IMR-90 (cell line): ENCODE measurements around the gene ETFRF1. TPM values are rescaled to one million over a fixed set of nuclear protein-coding genes. Genes with fewer than 3 reads are reported as not detected.

ENCODE experiments used
- ATAC-seq: fragments of 200-7000 bp; cut with Tn5 transposase; 2 replicates; pipeline ENCODE4 v1.9.1; 2020; ENCODE audit warnings: low read depth, mild to moderate bottlenecking, moderate library complexity
- BruUV-seq: library from RNA; stranded (reverse); fragments of 400-500 nt; replicated peaks from 2 replicates; lab custom pipeline; 2021; lab: Mats Ljungman, UMichigan
- CTCF ChIA-PET: fragments of 300-600 bp; formaldehyde crosslinking; extraction: SDS; loops from one replicate; lab custom pipeline; 2021; ENCODE audit warnings: antibody characterized with exemption; lab: Yijun Ruan, JAX
- POLR2A ChIA-PET: fragments of 300-600 bp; sonication (Branson Sonifier 250); formaldehyde crosslinking; loops from one replicate; lab custom pipeline; 2022; ENCODE audit warnings: antibody characterized with exemption; ENCODE audit not compliant: unreplicated experiment; lab: Charles Lee
- DNase-seq: peaks from one replicate; pipeline ENCODE4 v3.0.0; 2013
- H2AFZ ChIP-seq: replicated peaks from 2 replicates; pipeline ENCODE3; 2013; ENCODE audit warnings: low read length, mild to moderate bottlenecking; ENCODE audit not compliant: poor library complexity
- H2AK5ac ChIP-seq: 2 replicates; pipeline ENCODE4 v1.6.1; 2013; ENCODE audit warnings: low read depth, low read length, inconsistent platforms
- H2AK9ac ChIP-seq: replicated peaks from 2 replicates; pipeline ENCODE3; 2013; ENCODE audit warnings: mild to moderate bottlenecking, low read depth, low read length, moderate library complexity; ENCODE audit not compliant: poor library complexity
- H2BK120ac ChIP-seq: 2 replicates; pipeline ENCODE4 v1.6.1; 2013; ENCODE audit warnings: low read depth, low read length, inconsistent platforms
- H2BK15ac ChIP-seq: 3 replicates; pipeline ENCODE4 v1.6.1; 2013; ENCODE audit warnings: low read depth, low read length, inconsistent platforms
- H2BK20ac ChIP-seq: 2 replicates; pipeline ENCODE4 v1.6.1; 2013; ENCODE audit warnings: low read depth, mild to moderate bottlenecking, inconsistent platforms, low read length, moderate library complexity
- H2BK5ac ChIP-seq: 2 replicates; pipeline ENCODE4 v1.6.1; 2013; ENCODE audit warnings: mild to moderate bottlenecking, low read depth, low read length, inconsistent platforms; ENCODE audit not compliant: poor library complexity, severe bottlenecking
- H3K14ac ChIP-seq: replicated peaks from 2 replicates; pipeline ENCODE4 v1.6.1; 2013; ENCODE audit warnings: low read depth, low read length, inconsistent platforms
- H3K18ac ChIP-seq: 2 replicates; pipeline ENCODE4 v1.6.1; 2013; ENCODE audit warnings: low read depth, low read length, control low read depth
- H3K23ac ChIP-seq: 2 replicates; pipeline ENCODE4 v1.6.1; 2013; ENCODE audit warnings: low read depth, low read length, inconsistent platforms
- H3K27ac ChIP-seq: 2 replicates; pipeline ENCODE4 v1.5.1; 2013; ENCODE audit warnings: mild to moderate bottlenecking, control low read depth, low read length; ENCODE audit not compliant: insufficient read depth
- H3K27me3 ChIP-seq: 2 replicates; pipeline ENCODE4 v1.6.1; 2013; ENCODE audit warnings: low read length; ENCODE audit not compliant: control insufficient read depth, insufficient read depth
- H3K36me3 ChIP-seq: 2 replicates; pipeline ENCODE4 v1.6.1; 2013; ENCODE audit warnings: low read length, mixed read lengths; ENCODE audit not compliant: control insufficient read depth, insufficient read depth
- H3K4ac ChIP-seq: 2 replicates; pipeline ENCODE4 v1.6.1; 2013; ENCODE audit warnings: low read depth, low read length, inconsistent platforms
- H3K4me1 ChIP-seq: 2 replicates; pipeline ENCODE4 v1.6.1; 2013; ENCODE audit warnings: low read length, mixed read lengths; ENCODE audit not compliant: control insufficient read depth, insufficient read depth
- H3K4me2 ChIP-seq: 2 replicates; pipeline ENCODE4 v1.6.1; 2013; ENCODE audit warnings: low read depth, mild to moderate bottlenecking, control low read depth, low read length, moderate library complexity
- H3K4me3 ChIP-seq: 2 replicates; pipeline ENCODE4 v1.5.1; 2013; ENCODE audit warnings: low read depth, mild to moderate bottlenecking, control low read depth, low read length, moderate library complexity; ENCODE audit not compliant: insufficient read depth
- H3K56ac ChIP-seq: 2 replicates; pipeline ENCODE4 v1.6.1; 2013; ENCODE audit warnings: low read length, inconsistent platforms; ENCODE audit not compliant: insufficient read depth; ENCODE audit errors: extremely low read depth
- H3K79me1 ChIP-seq, 2 experiments: 2 replicates each; pipeline ENCODE4 v1.6.1; 2013; ENCODE audit warnings: low read length in 2 of 2, inconsistent platforms in 1 of 2, low read depth in 1 of 2
- H3K9ac ChIP-seq: 2 replicates; pipeline ENCODE4 v1.6.1; 2013; ENCODE audit warnings: low read depth, low read length, control low read depth
- H3K9me1 ChIP-seq: 2 replicates; pipeline ENCODE4 v1.6.1; 2013; ENCODE audit warnings: low read length, inconsistent platforms; ENCODE audit not compliant: insufficient read depth
- H3K9me3 ChIP-seq: 2 replicates; pipeline ENCODE4 v1.6.1; 2013; ENCODE audit warnings: low read length; ENCODE audit not compliant: control insufficient read depth, insufficient read depth
- H4K20me1 ChIP-seq: 2 replicates; pipeline ENCODE4 v1.6.1; 2013; ENCODE audit warnings: low read length, inconsistent platforms; ENCODE audit not compliant: insufficient read depth
- H4K5ac ChIP-seq: 2 replicates; pipeline ENCODE4 v1.6.1; 2013; ENCODE audit warnings: mild to moderate bottlenecking, low read depth, low read length, control low read depth
- H4K8ac ChIP-seq, 2 experiments: 2 replicates each; pipeline ENCODE4 v1.6.1; 2013; ENCODE audit warnings: low read depth in 2 of 2, low read length in 2 of 2, control low read depth in 1 of 2, inconsistent platforms in 1 of 2
- H4K91ac ChIP-seq: 2 replicates; pipeline ENCODE4 v1.6.1; 2013; ENCODE audit warnings: low read depth, low read length, inconsistent platforms; ENCODE audit not compliant: insufficient read depth
- BHLHE40 ChIP-seq: fragments of 150-350 bp; IDR thresholded peaks from 2 replicates; pipeline ENCODE4 v1.6.1; 2016; ENCODE audit warnings: mild to moderate bottlenecking, low read depth, low read length
- CTCF ChIP-seq: conservative IDR thresholded peaks from 2 replicates; pipeline ENCODE4 v1.5.1; 2012; ENCODE audit warnings: mild to moderate bottlenecking, low read depth, low read length, improper control_type of control experiment
- FOS ChIP-seq: fragments of 150-350 bp; IDR thresholded peaks from 2 replicates; pipeline ENCODE4 v1.6.1; 2016; ENCODE audit warnings: low read depth, low read length
- MAFK ChIP-seq: IDR thresholded peaks from 2 replicates; pipeline ENCODE4 v1.6.1; 2012; ENCODE audit warnings: low read depth, low read length, improper control_type of control experiment
- MAZ ChIP-seq: IDR thresholded peaks from 2 replicates; pipeline ENCODE4 v1.6.1; 2012; ENCODE audit warnings: low read depth, mild to moderate bottlenecking, low read length, improper control_type of control experiment, moderate library complexity, borderline replicate concordance
- MXI1 ChIP-seq: IDR thresholded peaks from 2 replicates; pipeline ENCODE4 v1.6.1; 2012; ENCODE audit warnings: low read depth, mild to moderate bottlenecking, low read length, moderate library complexity, borderline replicate concordance
- POLR2A ChIP-seq: IDR thresholded peaks from 2 replicates; pipeline ENCODE4 v1.6.1; 2012; ENCODE audit warnings: mild to moderate bottlenecking, low read depth, low read length
- RAD21 ChIP-seq: IDR thresholded peaks from 2 replicates; pipeline ENCODE4 v1.6.1; 2012; ENCODE audit warnings: low read length, improper control_type of control experiment
- RFX5 ChIP-seq: IDR thresholded peaks from 2 replicates; pipeline ENCODE4 v1.8.0; 2012; ENCODE audit warnings: low read depth, mild to moderate bottlenecking, low read length, moderate library complexity
- SMC3 ChIP-seq: fragments of 150-350 bp; IDR thresholded peaks from 2 replicates; pipeline ENCODE4 v1.6.1; 2016; ENCODE audit warnings: low read depth, mild to moderate bottlenecking, antibody characterized with exemption, low read length, moderate library complexity
- WGBS, 2 experiments: methylation state at CpG; one replicate each; pipeline versions ENCODE4 v1.1.5 to v1.1.7; 2013; ENCODE audit warnings: missing lambda C conversion rate in 2 of 2; ENCODE audit not compliant: insufficient read length in 1 of 2; ENCODE audit errors: extremely low coverage in 2 of 2; 5-methylcytosine and 5-hydroxymethylcytosine counted together
- dilution Hi-C: fragments of 300-500 bp; cut with HindIII; formaldehyde crosslinking; loops from one replicate; pipeline ENCODE4 v1.14.3; 2018; ENCODE audit warnings: low sequenced_read_pairs; ENCODE audit not compliant: unreplicated experiment
- in situ Hi-C: fragments of 300-500 bp; cut with MboI; formaldehyde crosslinking; loops from 3 replicates; pipeline ENCODE4 v1.14.3; 2019; ENCODE audit warnings: low sequenced_read_pairs, inconsistent platforms, mixed read lengths
- intact Hi-C: fragments of 100-400 bp; cut with micrococcal nuclease; formaldehyde crosslinking; loops from 2 replicates; pipeline ENCODE4 v1.10.0; 2022
- polyA plus RNA-seq, 3 experiments: library from polyadenylated mRNA; depleted of rRNA; stranded (reverse); fragments of >200 nt; gene quantifications; 2 replicates each; pipeline ENCODE4 v1.2.3, GENCODE V29; 2012; ENCODE audit warnings: low replicate concordance in 1 of 3
- total RNA-seq: library from RNA; depleted of rRNA; stranded (reverse); fragments of >200 nt; gene quantifications from 2 replicates; pipeline ENCODE4 v1.2.3, GENCODE V29; 2012
- TF ChIP-seq, protein P1 (sequence below): fragments of 150-350 bp; IDR thresholded peaks from 2 replicates; pipeline ENCODE4 v1.6.1; 2016; ENCODE audit warnings: low read depth, mild to moderate bottlenecking, low read length, moderate library complexity, borderline replicate concordance
- TF ChIP-seq, protein P2 (sequence below): fragments of 150-350 bp; IDR thresholded peaks from 2 replicates; pipeline ENCODE4 v1.6.1; 2017; ENCODE audit warnings: mild to moderate bottlenecking, antibody characterized with exemption, low read length, low read depth

The ETFRF1 gene
- total and polyA plus RNA-seq, 2 of the 4 experiments (the other 2 are of a cell fraction), result 8.6 to 14.4 TPM

DNA sequence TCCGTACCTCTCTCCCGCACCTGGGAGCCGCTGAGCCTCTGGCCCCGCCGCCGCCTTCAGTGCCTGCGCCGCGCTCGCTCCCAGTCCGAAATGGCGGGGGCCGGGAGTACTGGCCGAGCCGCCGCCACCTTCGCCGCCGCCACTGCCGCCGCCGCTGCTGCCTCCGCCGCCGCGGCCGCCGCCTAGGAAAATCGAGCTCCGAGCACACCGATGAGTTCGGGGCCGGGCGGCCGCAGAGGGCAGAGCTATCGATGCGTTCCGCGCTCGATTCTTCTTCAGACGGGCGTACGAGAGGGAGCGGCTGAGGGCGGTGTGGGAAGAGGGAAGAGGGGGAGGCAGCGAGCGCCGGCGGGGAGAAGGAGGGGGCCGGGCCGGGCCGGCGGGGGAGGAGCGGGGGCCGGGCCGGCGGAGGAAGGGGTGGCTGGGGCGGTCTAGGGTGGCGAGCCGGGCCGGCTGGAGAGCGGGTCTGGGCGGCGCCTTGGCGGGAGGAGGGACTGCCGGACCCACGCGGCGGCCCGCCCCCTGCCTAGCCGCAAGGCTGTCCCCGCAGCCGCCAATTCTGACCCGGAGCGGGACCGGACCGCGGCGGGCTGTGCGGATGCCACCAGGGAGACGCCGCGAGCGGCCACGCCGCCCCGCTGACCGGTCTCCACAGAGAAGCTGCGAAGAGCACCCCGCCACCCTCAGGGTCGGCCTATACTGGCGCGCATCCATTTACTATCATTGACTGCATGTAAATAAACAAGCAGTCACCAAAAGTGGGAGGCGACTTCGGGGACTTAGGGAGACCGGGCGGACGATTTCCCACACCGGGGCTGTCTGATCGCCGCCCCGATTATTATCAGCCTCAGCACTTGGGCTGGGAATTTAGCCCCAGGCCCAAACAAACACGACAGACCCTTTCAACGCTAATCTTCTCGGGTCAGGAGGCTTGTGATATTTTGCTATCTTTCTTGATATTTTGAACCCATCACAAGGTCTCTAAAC lies 56.0 kb downstream of the ETFRF1 start, which contains the start of gene KRAS:
KRAS (minus strand) TSS at position 186 of the 987 bp plus-strand sequence.
- no TSS peak for BruUV-seq
- intact Hi-C loops, result no loop called here
- 1% methylated on average over 14 of the region's 105 CpGs; no CpG with 5 or more reads in 1 of the 2 experiments for WGBS, 2 experiments
- DNase-seq (peak; percentile 98), ATAC-seq (peak; percentile 95)
- peak within 1 kb of the TSS; percentile 93 for H2AK9ac ChIP-seq
- no peaks in the 10 kb centered on the region for H3K9me1 ChIP-seq
- peak within 1 kb of the TSS; percentile 100 for H3K9ac ChIP-seq
- peak within 1 kb of the TSS; percentile 92 for H2AFZ ChIP-seq
- dilution Hi-C loops, result no loop called here
- H3K4me1 ChIP-seq, result peaks cover 5% of the 10 kb centered on the region; the same call in 1 of the 2 replicates
- H3K79me1 ChIP-seq, result peaks cover 0 to 25% of the 10 kb centered on the region in 2 experiments; a peak in 2 of 4 replicates
- in situ Hi-C loops, result no loop called here
- H3K14ac ChIP-seq, result peak within 1 kb of the TSS; percentile 97
- ChIA-PET CTCF (interaction anchor here (0.6 to 1.0 kb wide), 2 partner anchors 38 to 136 kb away, joined by 3 to 5 read pairs; no protein-coding TSS in a partner anchor), POLR2A (no interaction called here)
- peak within 1 kb of the TSS; percentile 98 for H3K23ac ChIP-seq
- peak within 1 kb of the TSS; percentile 91 for H3K4ac ChIP-seq
- peak within 1 kb of the TSS; percentile 90 for H2AK5ac ChIP-seq
- no peaks in the 10 kb centered on the region for H3K27me3 ChIP-seq
- no peaks in the 10 kb centered on the region for H3K36me3 ChIP-seq
- peak within 1 kb of the TSS; percentile 95 for H3K4me3 ChIP-seq
- H2BK15ac ChIP-seq, result peak within 1 kb of the TSS; percentile 16; the same call in 1 of the 3 replicates
- H3K9me3 ChIP-seq, result no peaks in the 10 kb centered on the region
- H3K56ac ChIP-seq, result peak within 1 kb of the TSS; percentile 80; the same call in 1 of the 2 replicates
- H3K27ac ChIP-seq, result peak within 1 kb of the TSS; percentile 94
- H4K8ac ChIP-seq, result peak within 1 kb of the TSS; percentile 42 to 80; a peak in 3 of 4 replicates
- H2BK120ac ChIP-seq, result peak within 1 kb of the TSS; percentile 24; the same call in 1 of the 2 replicates
- peak within 1 kb of the TSS; percentile 93 for H3K4me2 ChIP-seq
- no peak within 1 kb of the TSS for H2BK20ac ChIP-seq
- peak within 1 kb of the TSS; percentile 78 for H2BK5ac ChIP-seq
- peak within 1 kb of the TSS; percentile 69 for H4K5ac ChIP-seq
- H4K91ac ChIP-seq, result peak within 1 kb of the TSS; percentile 62
- H4K20me1 ChIP-seq, result peaks cover 16% of the 10 kb centered on the region; the same call in 1 of the 2 replicates
- H3K18ac ChIP-seq, result peak within 1 kb of the TSS; percentile 92
- TF ChIP-seq RAD21, result 0 out of 2 replicates have a peak, but pooled peaks have one; percentile 6
- 0 out of 2 replicates have a peak, but pooled peaks have one; percentile 26 for TF ChIP-seq SMC3
- TF ChIP-seq, protein P1, sequence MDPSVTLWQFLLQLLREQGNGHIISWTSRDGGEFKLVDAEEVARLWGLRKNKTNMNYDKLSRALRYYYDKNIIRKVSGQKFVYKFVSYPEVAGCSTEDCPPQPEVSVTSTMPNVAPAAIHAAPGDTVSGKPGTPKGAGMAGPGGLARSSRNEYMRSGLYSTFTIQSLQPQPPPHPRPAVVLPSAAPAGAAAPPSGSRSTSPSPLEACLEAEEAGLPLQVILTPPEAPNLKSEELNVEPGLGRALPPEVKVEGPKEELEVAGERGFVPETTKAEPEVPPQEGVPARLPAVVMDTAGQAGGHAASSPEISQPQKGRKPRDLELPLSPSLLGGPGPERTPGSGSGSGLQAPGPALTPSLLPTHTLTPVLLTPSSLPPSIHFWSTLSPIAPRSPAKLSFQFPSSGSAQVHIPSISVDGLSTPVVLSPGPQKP, result no peak
- peak; percentile 72 for TF ChIP-seq POLR2A
- TF ChIP-seq MXI1, result peak; percentile 72; the same call in 1 of the 2 replicates
- no peak for TF ChIP-seq MAFK
- TF ChIP-seq, protein P2, sequence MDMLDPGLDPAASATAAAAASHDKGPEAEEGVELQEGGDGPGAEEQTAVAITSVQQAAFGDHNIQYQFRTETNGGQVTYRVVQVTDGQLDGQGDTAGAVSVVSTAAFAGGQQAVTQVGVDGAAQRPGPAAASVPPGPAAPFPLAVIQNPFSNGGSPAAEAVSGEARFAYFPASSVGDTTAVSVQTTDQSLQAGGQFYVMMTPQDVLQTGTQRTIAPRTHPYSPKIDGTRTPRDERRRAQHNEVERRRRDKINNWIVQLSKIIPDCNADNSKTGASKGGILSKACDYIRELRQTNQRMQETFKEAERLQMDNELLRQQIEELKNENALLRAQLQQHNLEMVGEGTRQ, result no peak
- TF ChIP-seq RFX5, result no peak
- no peak for TF ChIP-seq CTCF
- TF ChIP-seq MAZ, result peak; percentile 97
- TF ChIP-seq BHLHE40, result 0 out of 2 replicates have a peak, but pooled peaks have one; percentile 33
- TF ChIP-seq FOS, result 0 out of 2 replicates have a peak, but pooled peaks have one; percentile 1
